ENCODE data around the gene CLEC9A.

DNA sequence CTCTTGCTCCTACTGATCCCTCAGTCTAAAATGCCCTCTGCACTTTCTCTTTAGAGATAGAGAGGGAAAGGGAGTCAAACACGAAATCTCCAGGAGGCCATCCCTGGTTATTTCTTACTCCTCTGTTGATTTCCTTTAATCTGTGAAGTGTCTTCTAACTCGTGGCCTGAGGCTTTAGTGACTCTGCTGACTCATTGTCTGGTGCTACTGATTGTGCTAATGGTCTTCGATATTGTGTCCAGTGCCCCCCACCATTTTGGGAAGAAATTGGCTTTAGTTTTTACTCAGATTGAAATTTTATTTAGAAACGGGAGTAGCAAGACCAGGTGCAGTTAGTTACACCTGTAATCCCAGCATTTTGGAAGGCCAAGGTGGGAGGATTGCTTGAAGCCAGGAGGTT lies 839 bp downstream of the CLEC9A start:
- no peak for TF ChIP-seq RARB (CRISPR knock-in tag; IDR thresholded peaks at IDR 0.05)
- TF ChIP-seq, protein P1, sequence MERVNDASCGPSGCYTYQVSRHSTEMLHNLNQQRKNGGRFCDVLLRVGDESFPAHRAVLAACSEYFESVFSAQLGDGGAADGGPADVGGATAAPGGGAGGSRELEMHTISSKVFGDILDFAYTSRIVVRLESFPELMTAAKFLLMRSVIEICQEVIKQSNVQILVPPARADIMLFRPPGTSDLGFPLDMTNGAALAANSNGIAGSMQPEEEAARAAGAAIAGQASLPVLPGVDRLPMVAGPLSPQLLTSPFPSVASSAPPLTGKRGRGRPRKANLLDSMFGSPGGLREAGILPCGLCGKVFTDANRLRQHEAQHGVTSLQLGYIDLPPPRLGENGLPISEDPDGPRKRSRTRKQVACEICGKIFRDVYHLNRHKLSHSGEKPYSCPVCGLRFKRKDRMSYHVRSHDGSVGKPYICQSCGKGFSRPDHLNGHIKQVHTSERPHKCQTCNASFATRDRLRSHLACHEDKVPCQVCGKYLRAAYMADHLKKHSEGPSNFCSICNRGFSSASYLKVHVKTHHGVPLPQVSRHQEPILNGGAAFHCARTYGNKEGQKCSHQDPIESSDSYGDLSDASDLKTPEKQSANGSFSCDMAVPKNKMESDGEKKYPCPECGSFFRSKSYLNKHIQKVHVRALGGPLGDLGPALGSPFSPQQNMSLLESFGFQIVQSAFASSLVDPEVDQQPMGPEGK (CRISPR knock-in tag; IDR thresholded peaks at IDR 0.05; ENCODE audit: borderline replicate concordance): no peak
- TF ChIP-seq, protein P2, sequence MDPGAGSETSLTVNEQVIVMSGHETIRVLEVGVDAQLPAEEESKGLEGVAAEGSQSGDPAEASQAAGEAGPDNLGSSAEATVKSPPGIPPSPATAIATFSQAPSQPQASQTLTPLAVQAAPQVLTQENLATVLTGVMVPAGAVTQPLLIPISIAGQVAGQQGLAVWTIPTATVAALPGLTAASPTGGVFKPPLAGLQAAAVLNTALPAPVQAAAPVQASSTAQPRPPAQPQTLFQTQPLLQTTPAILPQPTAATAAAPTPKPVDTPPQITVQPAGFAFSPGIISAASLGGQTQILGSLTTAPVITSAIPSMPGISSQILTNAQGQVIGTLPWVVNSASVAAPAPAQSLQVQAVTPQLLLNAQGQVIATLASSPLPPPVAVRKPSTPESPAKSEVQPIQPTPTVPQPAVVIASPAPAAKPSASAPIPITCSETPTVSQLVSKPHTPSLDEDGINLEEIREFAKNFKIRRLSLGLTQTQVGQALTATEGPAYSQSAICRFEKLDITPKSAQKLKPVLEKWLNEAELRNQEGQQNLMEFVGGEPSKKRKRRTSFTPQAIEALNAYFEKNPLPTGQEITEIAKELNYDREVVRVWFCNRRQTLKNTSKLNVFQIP (CRISPR knock-in tag; IDR thresholded peaks at IDR 0.05; ENCODE audit: borderline replicate concordance, low read depth): no peak
- TF ChIP-seq, protein P3, sequence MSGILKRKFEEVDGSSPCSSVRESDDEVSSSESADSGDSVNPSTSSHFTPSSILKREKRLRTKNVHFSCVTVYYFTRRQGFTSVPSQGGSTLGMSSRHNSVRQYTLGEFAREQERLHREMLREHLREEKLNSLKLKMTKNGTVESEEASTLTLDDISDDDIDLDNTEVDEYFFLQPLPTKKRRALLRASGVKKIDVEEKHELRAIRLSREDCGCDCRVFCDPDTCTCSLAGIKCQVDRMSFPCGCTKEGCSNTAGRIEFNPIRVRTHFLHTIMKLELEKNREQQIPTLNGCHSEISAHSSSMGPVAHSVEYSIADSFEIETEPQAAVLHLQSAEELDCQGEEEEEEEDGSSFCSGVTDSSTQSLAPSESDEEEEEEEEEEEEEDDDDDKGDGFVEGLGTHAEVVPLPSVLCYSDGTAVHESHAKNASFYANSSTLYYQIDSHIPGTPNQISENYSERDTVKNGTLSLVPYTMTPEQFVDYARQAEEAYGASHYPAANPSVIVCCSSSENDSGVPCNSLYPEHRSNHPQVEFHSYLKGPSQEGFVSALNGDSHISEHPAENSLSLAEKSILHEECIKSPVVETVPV (CRISPR knock-in tag; IDR thresholded peaks at IDR 0.05): no peak
- TF ChIP-seq ZFP3 (CRISPR knock-in tag; IDR thresholded peaks at IDR 0.05): no peak
- TF ChIP-seq ARNTL (CRISPR knock-in tag; IDR thresholded peaks at IDR 0.05; ENCODE audit: borderline replicate concordance, low read depth): no peak
- TF ChIP-seq ZFP30 (CRISPR knock-in tag; IDR thresholded peaks at IDR 0.05): no peak
- TF ChIP-seq ZNF565 (CRISPR knock-in tag; conservative IDR thresholded peaks at IDR 0.05; ENCODE audit: low read depth): no peak
- TF ChIP-seq ZNF70 (CRISPR knock-in tag; IDR thresholded peaks at IDR 0.05): no peak
- no peak for TF ChIP-seq ZC3H10 (CRISPR knock-in tag; IDR thresholded peaks at IDR 0.05)
- TF ChIP-seq SNAI2 (CRISPR knock-in tag; IDR thresholded peaks at IDR 0.05): no peak
- TF ChIP-seq TCF4 (CRISPR knock-in tag; IDR thresholded peaks at IDR 0.05; ENCODE audit: borderline replicate concordance): no peak
- no peak for TF ChIP-seq TSHZ2 (CRISPR knock-in tag; IDR thresholded peaks at IDR 0.05)
- no peak for TF ChIP-seq ESRRG (CRISPR knock-in tag; IDR thresholded peaks at IDR 0.05)
